RKO (cell line): ENCODE data around the gene CTSH.
"Not testable (repeated sequence)": the region's sequence is repeated elsewhere in the genome, so short reads cannot be mapped to it uniquely, and the experiment has no call there.

Experiments
- DNase-seq: peaks from one replicate; pipeline ENCODE4 v3.0.0-alpha.2; 2016; ENCODE audit warnings: low spot score

Gene CTSH

GRCh38 chr15:78880813-78881212, 64.0 kb downstream of the CTSH start:
- DNase-seq, result no peak

- peak; percentile 44 for DNase-seq
Measured at GRCh38 chr15:78880242-78880533, 64.7 kb downstream of the CTSH start.

GRCh38 chr15:78879517-78880241, 65.2 kb downstream of the CTSH start:
- DNase-seq, result no peak

- DNase-seq, result no peak
Measured at GRCh38 chr15:78878356-78878755, 66.5 kb downstream of the CTSH start.

- DNase-seq, result not testable (repeated sequence)
Measured at GRCh38 chr15:78876954-78877353, 67.9 kb downstream of the CTSH start.

GRCh38 chr15:78875107-78875914, 69.5 kb downstream of the CTSH start:
- no peak for DNase-seq

GRCh38 chr15:78873793-78874765, 70.8 kb downstream of the CTSH start:
- DNase-seq, result peak; percentile 63

GRCh38 chr15:78872972-78873792, 71.7 kb downstream of the CTSH start:
- peak; percentile 92 for DNase-seq

GRCh38 chr15:78872155-78872971, 72.5 kb downstream of the CTSH start, which contains the start of gene MORF4L1:
Gene MORF4L1, plus strand, starts transcription at chr15:78872890. Its CDS starts 128 bp downstream, at chr15:78873018.
- DNase-seq, result peak; percentile 94

- not testable (repeated sequence) for DNase-seq
Measured at GRCh38 chr15:78871483-78872127, 73.2 kb downstream of the CTSH start.
